Parathyroid adenoma (tissue), 2 donors: ENCODE data around the gene ZBTB46.

Experiments
- H2AFZ ChIP-seq: fragments of 300-600 bp; sonication (generic); one replicate; pipeline ENCODE4 v1.7.0; 2017; ENCODE audit warnings: antibody characterized with exemption, mild to moderate bottlenecking
- H3K27ac ChIP-seq: fragments of 300-600 bp; sonication (generic); one replicate; pipeline ENCODE4 v1.7.0; 2017
- H3K27me3 ChIP-seq: fragments of 300-600 bp; sonication (generic); one replicate; pipeline ENCODE4 v1.7.0; 2017; ENCODE audit warnings: low read length; ENCODE audit not compliant: control insufficient read depth, insufficient read depth
- H3K36me3 ChIP-seq: fragments of 300-600 bp; sonication (generic); one replicate; pipeline ENCODE4 v1.7.0; 2017; ENCODE audit warnings: low read length; ENCODE audit not compliant: control insufficient read depth, insufficient read depth
- H3K4me1 ChIP-seq: fragments of 300-600 bp; sonication (generic); one replicate; pipeline ENCODE4 v1.7.0; 2017; ENCODE audit warnings: control low read depth
- H3K4me2 ChIP-seq: fragments of 300-600 bp; sonication (generic); one replicate; pipeline ENCODE4 v1.7.0; 2017; ENCODE audit warnings: low read length
- H3K4me3 ChIP-seq: fragments of 300-600 bp; sonication (generic); one replicate; pipeline ENCODE4 v1.7.0; 2017; ENCODE audit warnings: low read depth, low read length
- H3K79me2 ChIP-seq: fragments of 300-600 bp; sonication (generic); one replicate; pipeline ENCODE4 v1.7.0; 2017; ENCODE audit warnings: control low read depth
- H3K9ac ChIP-seq: fragments of 300-600 bp; sonication (generic); one replicate; pipeline ENCODE4 v1.7.0; 2017; ENCODE audit warnings: mild to moderate bottlenecking
- H3K9me3 ChIP-seq: fragments of 300-600 bp; sonication (generic); one replicate; pipeline ENCODE4 v1.7.0; 2017; ENCODE audit warnings: low read length; ENCODE audit not compliant: control insufficient read depth
- TF ChIP-seq, protein P1 (sequence below): fragments of 300-600 bp; sonication (generic); IDR thresholded peaks from one replicate; pipeline ENCODE4 v1.7.0; 2017; ENCODE audit warnings: antibody characterized with exemption, mild to moderate bottlenecking
- donor health status: primary hyperparathyroidism.

ZBTB46 gene

GRCh38 chr20:63819224-63819921 lies 11.7 kb downstream of the ZBTB46 start:
- no peak overlapping the region for H3K4me2 ChIP-seq
- no peak overlapping the region for H2AFZ ChIP-seq
- no peak overlapping the region for H3K9ac ChIP-seq
- no peaks in the 10 kb centered on the region for H3K36me3 ChIP-seq
- H3K4me3 ChIP-seq: no peak overlapping the region
- no peak overlapping the region for H3K27ac ChIP-seq
- H3K9me3 ChIP-seq: no peaks in the 10 kb centered on the region
- H3K4me1 ChIP-seq: no peaks in the 10 kb centered on the region
- H3K79me2 ChIP-seq: peaks cover 49% of the 10 kb centered on the region
- H3K27me3 ChIP-seq: no peaks in the 10 kb centered on the region
- TF ChIP-seq, protein P1, sequence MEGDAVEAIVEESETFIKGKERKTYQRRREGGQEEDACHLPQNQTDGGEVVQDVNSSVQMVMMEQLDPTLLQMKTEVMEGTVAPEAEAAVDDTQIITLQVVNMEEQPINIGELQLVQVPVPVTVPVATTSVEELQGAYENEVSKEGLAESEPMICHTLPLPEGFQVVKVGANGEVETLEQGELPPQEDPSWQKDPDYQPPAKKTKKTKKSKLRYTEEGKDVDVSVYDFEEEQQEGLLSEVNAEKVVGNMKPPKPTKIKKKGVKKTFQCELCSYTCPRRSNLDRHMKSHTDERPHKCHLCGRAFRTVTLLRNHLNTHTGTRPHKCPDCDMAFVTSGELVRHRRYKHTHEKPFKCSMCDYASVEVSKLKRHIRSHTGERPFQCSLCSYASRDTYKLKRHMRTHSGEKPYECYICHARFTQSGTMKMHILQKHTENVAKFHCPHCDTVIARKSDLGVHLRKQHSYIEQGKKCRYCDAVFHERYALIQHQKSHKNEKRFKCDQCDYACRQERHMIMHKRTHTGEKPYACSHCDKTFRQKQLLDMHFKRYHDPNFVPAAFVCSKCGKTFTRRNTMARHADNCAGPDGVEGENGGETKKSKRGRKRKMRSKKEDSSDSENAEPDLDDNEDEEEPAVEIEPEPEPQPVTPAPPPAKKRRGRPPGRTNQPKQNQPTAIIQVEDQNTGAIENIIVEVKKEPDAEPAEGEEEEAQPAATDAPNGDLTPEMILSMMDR: no peak

- TF ChIP-seq, protein P1: no peak
- no peak overlapping the region for H3K27ac ChIP-seq
These were observed 15.3 kb downstream of the ZBTB46 start for GRCh38 chr20:63815615-63816253.

GRCh38 chr20:63814891-63815614 lies 16.0 kb downstream of the ZBTB46 start:
- peaks cover 44% of the 10 kb centered on the region for H3K79me2 ChIP-seq
- H3K4me3 ChIP-seq: no peak overlapping the region
- H3K9me3 ChIP-seq: no peaks in the 10 kb centered on the region
- no peaks in the 10 kb centered on the region for H3K27me3 ChIP-seq
- H3K9ac ChIP-seq: no peak overlapping the region
- no peak overlapping the region for H3K27ac ChIP-seq
- no peak overlapping the region for H2AFZ ChIP-seq
- H3K4me1 ChIP-seq: no peaks in the 10 kb centered on the region
- TF ChIP-seq, protein P1: no peak
- H3K4me2 ChIP-seq: no peak overlapping the region
- H3K36me3 ChIP-seq: no peaks in the 10 kb centered on the region

More at GRCh38 chr20:63815615-63816253, 15.3 kb downstream of the ZBTB46 start:
- Histone ChIP-seq H3K9ac (no peak overlapping the region), H3K4me1 (no peaks in the 10 kb centered on the region), H3K4me2 (no peak overlapping the region), H3K79me2 (peaks cover 44% of the 10 kb centered on the region), H3K27me3 (no peaks in the 10 kb centered on the region), H3K4me3 (no peak overlapping the region), H3K9me3 (no peaks in the 10 kb centered on the region), H2AFZ (no peak overlapping the region), H3K36me3 (no peaks in the 10 kb centered on the region)

DNA sequence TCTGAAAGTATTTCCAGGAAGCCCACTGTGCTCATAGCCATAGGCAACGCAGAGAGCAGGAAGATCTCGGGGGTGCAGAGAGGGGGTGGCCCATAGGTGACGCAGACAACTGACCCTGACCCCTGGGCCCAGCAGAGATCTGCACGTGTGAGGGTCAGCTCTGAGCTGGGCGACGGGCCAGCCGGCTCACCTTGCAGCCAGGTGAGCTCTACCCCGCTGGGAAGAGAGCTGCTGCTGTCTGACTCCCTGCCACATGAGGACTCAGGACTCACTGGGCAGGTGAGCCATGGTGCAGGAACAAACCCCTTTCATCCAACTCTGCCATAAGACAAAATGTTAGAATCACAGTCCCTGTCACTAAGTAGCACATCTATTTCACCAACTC lies 19.6 kb downstream of the ZBTB46 start:
- H3K4me2 ChIP-seq: no peak overlapping the region
- H3K79me2 ChIP-seq: peaks cover 61% of the 10 kb centered on the region
- no peak overlapping the region for H3K27ac ChIP-seq
- no peaks in the 10 kb centered on the region for H3K36me3 ChIP-seq
- H3K9me3 ChIP-seq: no peaks in the 10 kb centered on the region
- no peak overlapping the region for H3K4me3 ChIP-seq
- no peak overlapping the region for H3K9ac ChIP-seq
- H2AFZ ChIP-seq: no peak overlapping the region
- no peaks in the 10 kb centered on the region for H3K27me3 ChIP-seq
- TF ChIP-seq, protein P1: no peak
- no peaks in the 10 kb centered on the region for H3K4me1 ChIP-seq
